ENCODE data around the gene HOXD9. TPM values are rescaled to one million over a fixed set of nuclear protein-coding genes. Genes with fewer than 3 reads are reported as not detected.

HOXD9 gene
- total RNA-seq, 1 experiment from 2014 or later, result not detected

DNA sequence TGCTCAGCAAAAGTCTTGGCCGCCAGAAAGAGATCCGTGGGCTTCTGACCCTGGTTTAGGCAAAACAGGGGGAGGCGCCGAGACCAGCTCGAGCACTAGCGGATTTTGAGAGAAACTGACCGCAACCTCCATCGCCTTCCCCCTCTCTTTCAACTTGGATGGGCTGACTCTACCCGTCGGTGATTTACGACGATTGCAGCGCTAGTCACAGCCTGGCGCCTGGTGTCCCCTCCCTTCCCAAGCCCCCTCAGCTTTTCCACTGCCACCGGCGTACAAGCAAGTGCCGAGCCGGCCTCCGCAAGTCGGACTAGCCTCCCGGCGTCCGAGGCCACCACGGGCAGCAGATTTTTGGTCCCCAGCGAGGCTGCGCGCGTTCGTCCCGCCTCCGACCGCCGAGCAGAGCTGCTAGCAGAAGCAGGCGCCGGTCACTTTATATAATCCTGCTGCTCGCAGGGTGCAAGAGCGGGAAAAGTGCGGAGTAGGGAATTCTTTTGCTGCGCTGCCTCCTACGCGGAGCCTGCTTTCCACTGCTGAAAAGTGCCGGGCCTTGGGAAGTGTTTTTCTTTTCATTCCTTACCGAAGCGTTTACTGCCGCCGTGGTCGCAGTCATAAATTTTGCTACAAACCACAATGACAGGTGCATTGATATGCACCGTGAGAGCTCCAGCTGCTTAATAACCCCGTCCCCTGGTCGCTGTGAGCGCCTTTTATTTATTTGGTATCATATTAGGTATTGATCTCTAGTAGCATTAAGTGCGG is 42.3 kb downstream of the HOXD9 start:
- POLR2A ChIA-PET, result interaction anchor here (0.6 to 1.1 kb wide), 2 partner anchors 11 to 14 kb away, joined by 3 read pairs; no protein-coding TSS in a partner anchor
- TF ChIP-seq STAT6 (CRISPR knock-in tag; conservative IDR thresholded peaks at IDR 0.05; ENCODE audit: low read depth) (no peak), ZNF396 (CRISPR knock-in tag; IDR thresholded peaks at IDR 0.05; ENCODE audit: borderline replicate concordance) (no peak), NR2C2 (CRISPR knock-in tag; IDR thresholded peaks at IDR 0.05) (no peak), RORB (CRISPR knock-in tag; IDR thresholded peaks at IDR 0.05) (no peak), TEAD1 (CRISPR knock-in tag; IDR thresholded peaks at IDR 0.05) (no peak), USF1 (CRISPR knock-in tag; IDR thresholded peaks at IDR 0.05) (no peak), FOXJ3 (CRISPR knock-in tag; IDR thresholded peaks at IDR 0.05; ENCODE audit: borderline replicate concordance) (no peak), ZNF532 (CRISPR knock-in tag; IDR thresholded peaks at IDR 0.05; ENCODE audit: borderline replicate concordance) (no peak), ZBTB21 (CRISPR knock-in tag; IDR thresholded peaks at IDR 0.05; ENCODE audit: borderline replicate concordance) (no peak), ZNF423 (CRISPR knock-in tag; IDR thresholded peaks at IDR 0.05) (no peak), ZBTB43 (CRISPR knock-in tag; IDR thresholded peaks at IDR 0.05) (no peak)
- TF ChIP-seq, protein P1, sequence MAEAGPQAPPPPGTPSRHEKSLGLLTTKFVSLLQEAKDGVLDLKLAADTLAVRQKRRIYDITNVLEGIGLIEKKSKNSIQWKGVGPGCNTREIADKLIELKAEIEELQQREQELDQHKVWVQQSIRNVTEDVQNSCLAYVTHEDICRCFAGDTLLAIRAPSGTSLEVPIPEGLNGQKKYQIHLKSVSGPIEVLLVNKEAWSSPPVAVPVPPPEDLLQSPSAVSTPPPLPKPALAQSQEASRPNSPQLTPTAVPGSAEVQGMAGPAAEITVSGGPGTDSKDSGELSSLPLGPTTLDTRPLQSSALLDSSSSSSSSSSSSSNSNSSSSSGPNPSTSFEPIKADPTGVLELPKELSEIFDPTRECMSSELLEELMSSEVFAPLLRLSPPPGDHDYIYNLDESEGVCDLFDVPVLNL (CRISPR knock-in tag; IDR thresholded peaks at IDR 0.05; ENCODE audit: borderline replicate concordance, low read depth), result no peak
- TF ChIP-seq, protein P2, sequence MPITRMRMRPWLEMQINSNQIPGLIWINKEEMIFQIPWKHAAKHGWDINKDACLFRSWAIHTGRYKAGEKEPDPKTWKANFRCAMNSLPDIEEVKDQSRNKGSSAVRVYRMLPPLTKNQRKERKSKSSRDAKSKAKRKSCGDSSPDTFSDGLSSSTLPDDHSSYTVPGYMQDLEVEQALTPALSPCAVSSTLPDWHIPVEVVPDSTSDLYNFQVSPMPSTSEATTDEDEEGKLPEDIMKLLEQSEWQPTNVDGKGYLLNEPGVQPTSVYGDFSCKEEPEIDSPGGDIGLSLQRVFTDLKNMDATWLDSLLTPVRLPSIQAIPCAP (CRISPR knock-in tag; IDR thresholded peaks at IDR 0.05), result no peak
- Mint-ChIP-seq H3K4me3 (peak overlapping the region; percentile 45), H3K4me1 (peaks cover 23% of the 10 kb centered on the region), H3K9me3 (no peaks in the 10 kb centered on the region), H3K27ac (no peak overlapping the region), H3K27me3 (ENCODE audit: low read depth) (peaks cover 100% of the 10 kb centered on the region), H3K36me3 (no peaks in the 10 kb centered on the region)
- ATAC-seq (no peak), DNase-seq (ENCODE audit: low spot score) (no peak)
- CTCF ChIA-PET, result interaction anchor here (1.0 to 2.4 kb wide), 4 partner anchors 11 to 290 kb away, joined by 4 to 7 read pairs (median 4); no protein-coding TSS in a partner anchor

Data from WTC11 (cell line).